ENCODE data around the gene FOS.
A peak's percentile ranks its signal among the peaks of the same experiment; 100 is the strongest.
"Not testable (repeated sequence)": the region's sequence is repeated elsewhere in the genome, so short reads cannot be mapped to it uniquely, and the experiment has no call there.

The FOS gene

GRCh38 chr14:75281654-75282019 is 3.0 kb downstream of the FOS start:
- H3K27ac ChIP-seq (ENCODE audit: low read depth, low read length) = no peak overlapping the region
- H3K36me3 ChIP-seq (ENCODE audit: control insufficient read depth, insufficient read depth, low read length) = peaks cover 17% of the 10 kb centered on the region
- no peaks in the 10 kb centered on the region for H3K27me3 ChIP-seq (ENCODE audit: control insufficient read depth, insufficient read depth, low read length)
- H3K9ac ChIP-seq (ENCODE audit: low read length) = no peak overlapping the region
- peaks cover 14% of the 10 kb centered on the region for H3K4me1 ChIP-seq (ENCODE audit: control insufficient read depth, insufficient read depth, low read length)
- H3K4me3 ChIP-seq (ENCODE audit: low read length) = peak overlapping the region; percentile 92

GRCh38 chr14:75282170-75282554 is 3.5 kb downstream of the FOS start:
- no peak overlapping the region for H3K27ac ChIP-seq (ENCODE audit: low read depth, low read length)
- peaks cover 14% of the 10 kb centered on the region for H3K4me1 ChIP-seq (ENCODE audit: control insufficient read depth, insufficient read depth, low read length)
- peaks cover 17% of the 10 kb centered on the region for H3K36me3 ChIP-seq (ENCODE audit: control insufficient read depth, insufficient read depth, low read length)
- H3K27me3 ChIP-seq (ENCODE audit: control insufficient read depth, insufficient read depth, low read length) = no peaks in the 10 kb centered on the region
- H3K9ac ChIP-seq (ENCODE audit: low read length) = no peak overlapping the region
- H3K4me3 ChIP-seq (ENCODE audit: low read length) = no peak overlapping the region

GRCh38 chr14:75282555-75283161 is 4.0 kb downstream of the FOS start:
- H3K36me3 ChIP-seq (ENCODE audit: control insufficient read depth, insufficient read depth, low read length) = peaks cover 17% of the 10 kb centered on the region
- not testable (repeated sequence) for H3K27me3 ChIP-seq (ENCODE audit: control insufficient read depth, insufficient read depth, low read length); H3K4me3 ChIP-seq (ENCODE audit: low read length); H3K9ac ChIP-seq (ENCODE audit: low read length); H3K27ac ChIP-seq (ENCODE audit: low read depth, low read length)
- H3K4me1 ChIP-seq (ENCODE audit: control insufficient read depth, insufficient read depth, low read length) = peaks cover 14% of the 10 kb centered on the region

DNA sequence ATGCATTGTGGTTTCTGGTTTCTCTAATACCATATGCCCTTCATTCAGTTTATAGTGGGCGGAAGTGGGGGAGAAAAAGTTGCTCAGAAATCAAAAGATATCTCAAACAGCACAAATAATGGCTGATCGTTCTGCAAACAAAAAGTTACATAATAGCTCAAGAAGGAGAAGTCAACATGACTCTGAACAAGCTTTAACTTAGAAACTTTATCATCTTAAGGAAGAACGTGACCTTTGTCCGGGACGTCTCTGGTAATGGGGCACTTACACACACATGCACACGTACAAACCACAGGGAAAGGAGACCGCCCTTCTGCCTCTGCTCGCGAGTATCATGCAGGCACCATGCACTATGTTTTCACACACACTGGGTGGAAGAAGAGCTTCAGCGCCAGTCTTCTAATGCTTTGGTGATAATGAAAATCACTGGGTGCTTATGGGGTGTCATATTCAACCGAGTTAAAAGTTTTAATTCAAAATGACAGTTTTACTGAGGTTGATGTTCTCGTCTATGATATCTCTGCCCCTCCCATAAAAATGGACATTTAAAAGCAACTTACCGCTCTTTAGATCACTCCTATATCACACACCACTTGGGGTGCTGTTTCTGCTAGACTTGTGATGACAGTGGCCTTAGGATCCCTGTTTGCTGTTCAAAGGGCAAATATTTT is 4.7 kb downstream of the FOS start:
- Histone ChIP-seq H3K27me3 (ENCODE audit: control insufficient read depth, insufficient read depth, low read length) (no peaks in the 10 kb centered on the region), H3K4me3 (ENCODE audit: low read length) (no peak overlapping the region), H3K36me3 (ENCODE audit: control insufficient read depth, insufficient read depth, low read length) (peaks cover 17% of the 10 kb centered on the region), H3K27ac (ENCODE audit: low read depth, low read length) (no peak overlapping the region), H3K4me1 (ENCODE audit: control insufficient read depth, insufficient read depth, low read length) (peaks cover 14% of the 10 kb centered on the region), H3K9ac (ENCODE audit: low read length) (no peak overlapping the region)

GRCh38 chr14:75283833-75284563 is 5.4 kb downstream of the FOS start:
- Histone ChIP-seq H3K9ac (ENCODE audit: low read length) (no peak overlapping the region), H3K27me3 (ENCODE audit: control insufficient read depth, insufficient read depth, low read length) (no peaks in the 10 kb centered on the region), H3K4me3 (ENCODE audit: low read length) (no peak overlapping the region), H3K36me3 (ENCODE audit: control insufficient read depth, insufficient read depth, low read length) (peaks cover 17% of the 10 kb centered on the region), H3K27ac (ENCODE audit: low read depth, low read length) (no peak overlapping the region), H3K4me1 (ENCODE audit: control insufficient read depth, insufficient read depth, low read length) (peaks cover 12% of the 10 kb centered on the region)

DNA sequence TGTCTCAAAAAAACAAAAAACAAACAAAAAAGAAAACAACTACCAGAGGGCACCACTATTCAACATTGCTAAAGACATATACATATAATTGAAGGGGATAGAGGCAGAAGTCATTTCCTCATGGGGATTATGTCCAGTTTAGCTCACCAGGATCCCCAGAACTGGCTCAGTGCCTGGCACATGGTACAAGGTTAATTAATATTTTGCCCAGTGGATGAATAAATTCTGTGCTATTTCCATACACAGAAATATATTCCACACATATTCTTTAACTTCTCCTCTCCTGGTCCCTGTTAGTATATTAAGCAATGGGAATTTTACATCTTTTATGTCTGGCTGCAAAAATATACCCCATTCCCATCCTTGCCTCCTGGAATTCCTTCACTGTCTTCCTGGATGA is 6.7 kb downstream of the FOS start:
- Histone ChIP-seq H3K4me3 (ENCODE audit: low read length) (no peak overlapping the region), H3K4me1 (ENCODE audit: control insufficient read depth, insufficient read depth, low read length) (peaks cover 5% of the 10 kb centered on the region)

GRCh38 chr14:75286313-75286712 is 7.7 kb downstream of the FOS start:
- Histone ChIP-seq H3K9ac (ENCODE audit: low read length) (no peak overlapping the region), H3K4me1 (ENCODE audit: control insufficient read depth, insufficient read depth, low read length) (peaks cover 1% of the 10 kb centered on the region), H3K27ac (ENCODE audit: low read depth, low read length) (no peak overlapping the region), H3K36me3 (ENCODE audit: control insufficient read depth, insufficient read depth, low read length) (peaks cover 2% of the 10 kb centered on the region), H3K27me3 (ENCODE audit: control insufficient read depth, insufficient read depth, low read length) (no peaks in the 10 kb centered on the region), H3K4me3 (ENCODE audit: low read length) (no peak overlapping the region)

More for the DNA sequence above, 6.7 kb downstream of the FOS start:
- no peak overlapping the region for H3K9ac ChIP-seq (ENCODE audit: low read length)
- H3K27ac ChIP-seq (ENCODE audit: low read depth, low read length) = no peak overlapping the region
- peaks cover 11% of the 10 kb centered on the region for H3K36me3 ChIP-seq (ENCODE audit: control insufficient read depth, insufficient read depth, low read length)
- H3K27me3 ChIP-seq (ENCODE audit: control insufficient read depth, insufficient read depth, low read length) = no peaks in the 10 kb centered on the region

- H3K9ac ChIP-seq (ENCODE audit: low read length) = no peak overlapping the region
- no peaks in the 10 kb centered on the region for H3K36me3 ChIP-seq (ENCODE audit: control insufficient read depth, insufficient read depth, low read length)
- H3K27me3 ChIP-seq (ENCODE audit: control insufficient read depth, insufficient read depth, low read length) = no peaks in the 10 kb centered on the region
- H3K27ac ChIP-seq (ENCODE audit: low read depth, low read length) = no peak overlapping the region
- no peaks in the 10 kb centered on the region for H3K4me1 ChIP-seq (ENCODE audit: control insufficient read depth, insufficient read depth, low read length)
- H3K4me3 ChIP-seq (ENCODE audit: low read length) = no peak overlapping the region
These were observed 11.3 kb downstream of the FOS start for GRCh38 chr14:75289840-75290388.

DNA sequence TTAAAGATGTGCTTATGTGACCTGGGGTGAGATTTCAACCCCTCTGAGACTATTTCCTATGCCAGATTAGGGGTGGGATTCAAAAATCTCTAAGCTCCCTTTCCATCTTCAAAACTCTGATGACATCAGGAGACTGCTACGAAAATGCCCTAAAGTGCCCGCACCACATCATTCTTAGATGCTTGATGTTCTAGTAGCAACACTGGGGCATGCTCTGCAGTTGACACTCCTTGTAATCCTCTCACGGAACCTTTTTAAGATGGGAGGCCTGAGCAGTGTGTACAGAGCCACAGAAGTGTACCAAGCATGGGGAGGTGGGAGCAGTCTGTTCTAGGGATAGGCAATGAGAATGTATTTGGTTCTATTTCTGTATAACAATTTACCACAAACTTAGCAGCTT is 12.2 kb downstream of the FOS start:
- H3K27ac ChIP-seq (ENCODE audit: low read depth, low read length) = no peak overlapping the region
- H3K36me3 ChIP-seq (ENCODE audit: control insufficient read depth, insufficient read depth, low read length) = no peaks in the 10 kb centered on the region
- no peak overlapping the region for H3K9ac ChIP-seq (ENCODE audit: low read length)
- peaks cover 5% of the 10 kb centered on the region for H3K4me1 ChIP-seq (ENCODE audit: control insufficient read depth, insufficient read depth, low read length)
- no peaks in the 10 kb centered on the region for H3K27me3 ChIP-seq (ENCODE audit: control insufficient read depth, insufficient read depth, low read length)
- H3K4me3 ChIP-seq (ENCODE audit: low read length) = no peak overlapping the region

DNA sequence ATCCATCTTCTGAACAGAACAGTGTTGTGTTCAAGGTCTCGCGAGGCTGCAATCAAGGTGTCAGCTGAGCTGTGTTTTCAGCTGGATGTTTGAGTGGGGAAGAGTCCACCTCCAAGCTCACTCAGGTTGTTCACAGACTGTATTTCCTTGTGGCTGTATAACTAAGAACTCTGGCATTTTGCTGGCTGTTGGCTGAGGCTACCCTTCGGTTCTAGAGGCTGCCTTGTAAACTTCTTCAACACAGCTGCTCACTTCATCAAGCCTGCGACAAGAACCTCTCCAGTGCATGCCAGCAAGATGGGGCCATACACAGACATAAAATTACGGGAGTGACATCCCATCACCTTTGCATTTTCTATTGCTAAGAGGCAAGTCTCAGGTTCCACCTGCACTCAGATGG is 12.7 kb downstream of the FOS start:
- no peak overlapping the region for H3K9ac ChIP-seq (ENCODE audit: low read length)
- H3K36me3 ChIP-seq (ENCODE audit: control insufficient read depth, insufficient read depth, low read length) = no peaks in the 10 kb centered on the region
- no peak overlapping the region for H3K4me3 ChIP-seq (ENCODE audit: low read length)
- peaks cover 5% of the 10 kb centered on the region for H3K4me1 ChIP-seq (ENCODE audit: control insufficient read depth, insufficient read depth, low read length)
- H3K27me3 ChIP-seq (ENCODE audit: control insufficient read depth, insufficient read depth, low read length) = no peaks in the 10 kb centered on the region
- H3K27ac ChIP-seq (ENCODE audit: low read depth, low read length) = no peak overlapping the region

GRCh38 chr14:75292101-75292563 is 13.5 kb downstream of the FOS start:
- Histone ChIP-seq H3K27ac (ENCODE audit: low read depth, low read length) (no peak overlapping the region), H3K27me3 (ENCODE audit: control insufficient read depth, insufficient read depth, low read length) (no peaks in the 10 kb centered on the region), H3K4me3 (ENCODE audit: low read length) (no peak overlapping the region)

DNA sequence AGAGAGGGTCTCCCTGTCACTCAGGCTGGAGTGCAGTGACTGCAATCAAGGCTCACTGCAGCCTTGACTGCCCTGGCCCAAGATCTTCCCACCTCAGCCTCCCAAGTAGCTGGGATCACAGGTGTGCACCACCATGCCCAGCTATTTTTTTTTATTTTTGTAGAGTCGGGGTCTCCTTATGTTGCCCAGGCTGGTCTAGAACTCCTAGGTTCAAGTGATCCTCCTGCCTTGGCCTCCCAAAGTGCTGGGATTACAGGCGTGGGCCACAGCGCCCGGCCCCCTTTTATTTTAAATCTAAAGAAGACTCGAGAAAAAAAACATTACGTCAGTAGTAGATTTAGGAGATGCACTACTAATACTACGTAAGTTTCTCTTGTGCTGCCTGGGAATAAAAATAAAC is 14.3 kb downstream of the FOS start:
- Histone ChIP-seq H3K4me1 (ENCODE audit: control insufficient read depth, insufficient read depth, low read length) (peaks cover 5% of the 10 kb centered on the region), H3K27ac (ENCODE audit: low read depth, low read length) (no peak overlapping the region), H3K36me3 (ENCODE audit: control insufficient read depth, insufficient read depth, low read length) (no peaks in the 10 kb centered on the region), H3K27me3 (ENCODE audit: control insufficient read depth, insufficient read depth, low read length) (no peaks in the 10 kb centered on the region), H3K4me3 (ENCODE audit: low read length) (no peak overlapping the region), H3K9ac (ENCODE audit: low read length) (no peak overlapping the region)

More at GRCh38 chr14:75292101-75292563, 13.5 kb downstream of the FOS start:
- Histone ChIP-seq H3K4me1 (ENCODE audit: control insufficient read depth, insufficient read depth, low read length) (peaks cover 5% of the 10 kb centered on the region), H3K36me3 (ENCODE audit: control insufficient read depth, insufficient read depth, low read length) (no peaks in the 10 kb centered on the region), H3K9ac (ENCODE audit: low read length) (no peak overlapping the region)
